Retina (tissue), 1 donor: ENCODE measurements around the gene PPM1L.

Experiments
- DNase-seq: peaks from one replicate; pipeline ENCODE4 v3.0.0-alpha.2; 2016

PPM1L gene

DNA sequence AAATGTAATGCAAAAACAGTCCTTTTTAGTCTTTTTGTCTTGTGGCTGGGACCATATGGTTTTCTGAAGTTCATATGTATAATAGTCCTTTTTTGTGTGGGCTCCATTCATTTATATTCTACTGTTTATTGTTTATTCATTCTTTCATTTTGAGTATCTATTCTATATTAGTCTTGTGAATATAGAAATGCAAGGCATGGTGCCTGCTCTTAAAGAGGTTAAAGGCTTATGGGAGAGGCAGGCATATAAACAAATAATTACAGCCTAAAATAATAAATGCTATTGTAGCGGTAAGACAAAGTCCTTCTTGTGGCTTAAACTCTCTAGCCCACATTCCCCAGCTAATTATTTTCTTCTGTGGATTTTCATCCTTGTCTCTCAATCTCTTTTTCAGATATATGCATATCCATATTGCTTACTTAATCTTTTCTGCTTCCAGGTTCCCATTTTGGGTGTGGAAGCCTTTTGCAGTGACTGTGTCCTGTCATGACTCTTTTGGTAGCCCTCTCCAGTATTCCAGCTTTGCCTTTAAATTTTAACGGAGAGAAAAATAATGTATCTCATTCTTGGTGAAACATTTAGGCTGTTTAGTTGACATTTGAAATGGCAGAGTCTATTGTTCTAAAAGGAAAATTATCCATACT is 101.6 kb downstream of the PPM1L start:
- DNase-seq: no peak

DNA sequence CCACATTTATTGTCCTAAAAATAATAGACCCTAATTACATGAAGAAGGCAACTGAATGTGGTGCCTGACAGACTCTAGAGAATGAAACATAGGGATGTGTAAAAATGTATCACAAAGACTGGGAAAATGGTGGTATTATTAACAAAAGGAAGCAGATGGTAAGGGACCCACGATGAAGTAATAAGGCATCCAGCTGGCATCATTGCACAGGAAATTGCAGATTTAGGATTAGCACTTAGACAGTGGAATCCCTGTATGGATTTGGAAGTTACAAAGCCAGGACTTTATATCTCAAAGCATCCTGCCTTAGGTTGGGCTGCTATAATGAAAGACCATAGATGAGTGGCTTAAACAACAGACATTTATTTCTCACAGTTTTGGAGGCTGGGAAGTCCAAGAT is 104.3 kb downstream of the PPM1L start:
- no peak for DNase-seq

- DNase-seq: no peak
Measured at GRCh38 chr3:160869825-160870224, 113.8 kb downstream of the PPM1L start.

- DNase-seq: no peak
Measured at GRCh38 chr3:160870327-160870726, 114.3 kb downstream of the PPM1L start.

DNA sequence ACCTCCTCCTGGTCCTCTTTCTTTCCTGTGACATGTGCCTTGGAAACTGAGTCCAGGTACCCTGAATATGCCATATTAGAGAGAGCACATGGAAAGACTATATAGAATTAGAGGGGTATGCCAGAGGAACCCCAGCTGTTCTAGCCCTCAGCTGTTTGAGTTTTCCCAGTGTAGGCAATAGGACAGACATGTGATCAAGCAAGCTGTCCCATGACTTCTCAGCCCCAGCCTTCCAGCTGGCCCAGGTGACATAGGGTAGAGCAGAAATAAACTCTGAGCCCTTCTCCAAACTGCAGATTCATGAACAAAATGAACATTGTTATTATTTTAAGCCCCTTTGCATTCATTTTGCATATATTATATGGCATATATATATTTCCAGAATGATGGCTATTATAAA is 118.7 kb downstream of the PPM1L start:
- no peak for DNase-seq

GRCh38 chr3:160876643-160877042 is 120.6 kb downstream of the PPM1L start:
- DNase-seq: no peak

GRCh38 chr3:160879859-160880258 is 123.8 kb downstream of the PPM1L start:
- no peak for DNase-seq

DNA sequence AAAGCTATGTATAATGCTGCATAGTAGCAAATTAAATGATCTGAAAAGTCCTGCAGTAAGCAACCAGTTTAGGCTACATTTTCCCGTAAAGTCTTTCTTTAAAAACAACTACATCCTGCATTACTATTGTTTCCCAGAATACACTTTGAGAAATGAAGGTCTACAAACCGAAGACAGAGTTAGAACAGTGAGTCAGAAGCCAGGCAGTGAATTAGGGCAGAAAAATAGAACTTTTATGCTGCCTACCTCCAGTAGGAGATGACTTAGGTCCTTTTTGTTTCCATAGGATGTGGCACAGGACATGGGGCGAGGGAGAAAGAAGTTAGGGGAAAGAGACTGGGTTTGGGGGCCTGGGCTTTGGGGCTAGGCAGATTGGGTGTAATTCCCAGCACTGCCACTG is 127.3 kb downstream of the PPM1L start:
- DNase-seq: no peak

DNA sequence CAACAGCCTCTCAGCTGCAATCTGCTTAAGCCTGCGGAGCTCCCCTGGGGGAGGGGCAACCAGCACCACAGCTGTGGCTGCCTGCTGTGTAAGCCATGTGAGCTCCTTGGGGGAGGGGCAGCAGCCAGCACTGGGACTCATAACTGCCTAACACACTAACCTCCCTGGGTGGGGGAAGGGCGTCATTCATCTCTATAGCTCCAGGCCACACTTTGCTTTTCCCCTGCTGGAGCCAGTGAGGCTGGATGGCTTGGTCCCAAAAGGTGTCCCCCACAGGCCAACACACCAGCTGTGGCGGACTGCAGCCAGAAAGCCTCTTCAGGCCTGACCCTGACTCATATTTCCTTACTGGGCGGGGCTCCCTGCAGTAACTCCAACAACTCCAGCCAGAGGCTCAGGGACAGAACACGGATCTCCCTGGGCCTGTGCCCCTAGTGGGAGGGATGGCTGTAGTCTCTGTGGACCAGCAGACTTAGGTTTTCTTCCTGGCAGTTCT is 129.8 kb downstream of the PPM1L start:
- DNase-seq: peak; percentile 67

DNA sequence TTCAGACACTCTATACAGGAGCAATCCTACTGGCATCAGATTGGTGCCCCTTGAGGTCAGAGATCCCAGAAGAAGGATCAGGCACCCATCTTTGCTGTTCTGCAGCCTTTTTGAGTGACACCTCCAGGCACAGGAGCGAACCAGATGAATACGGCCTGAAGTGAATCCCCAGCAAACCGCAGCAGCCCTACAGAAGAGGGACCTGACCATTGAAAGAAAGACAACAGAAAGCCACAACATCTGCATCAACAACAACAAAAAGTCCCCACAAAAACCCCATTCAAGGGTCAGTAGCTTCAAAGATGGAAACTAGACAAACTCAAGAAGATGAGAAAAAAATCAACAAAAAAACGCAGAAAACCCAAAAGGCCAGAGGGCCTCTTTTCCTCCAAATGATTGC is 130.4 kb downstream of the PPM1L start:
- no peak for DNase-seq

DNA sequence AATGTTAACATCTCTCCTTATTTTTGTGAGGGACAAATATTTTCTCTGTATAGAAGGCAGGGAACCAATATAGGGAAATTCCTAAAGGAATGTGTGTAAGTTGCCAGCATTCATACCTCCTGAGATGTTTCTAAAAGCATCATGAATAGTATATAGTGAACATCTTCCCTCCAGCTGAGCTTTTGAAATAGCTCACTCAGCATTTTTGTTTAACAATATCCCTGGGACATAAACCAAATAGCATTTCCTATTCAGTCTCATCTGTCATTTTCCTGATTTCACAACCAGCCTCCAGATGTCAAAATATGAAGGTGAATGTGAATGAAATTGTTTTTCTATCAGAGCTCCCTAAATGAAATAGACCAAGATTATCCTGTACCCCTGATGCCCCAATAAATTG is 137.2 kb downstream of the PPM1L start:
- no peak for DNase-seq

GRCh38 chr3:160904691-160905090 is 148.7 kb downstream of the PPM1L start:
- no peak for DNase-seq

GRCh38 chr3:160906646-160907045 is 150.6 kb downstream of the PPM1L start:
- DNase-seq: no peak

GRCh38 chr3:160909917-160910316 is 153.9 kb downstream of the PPM1L start:
- no peak for DNase-seq

- no peak for DNase-seq
Measured at GRCh38 chr3:160911411-160911810, 155.4 kb downstream of the PPM1L start.

DNA sequence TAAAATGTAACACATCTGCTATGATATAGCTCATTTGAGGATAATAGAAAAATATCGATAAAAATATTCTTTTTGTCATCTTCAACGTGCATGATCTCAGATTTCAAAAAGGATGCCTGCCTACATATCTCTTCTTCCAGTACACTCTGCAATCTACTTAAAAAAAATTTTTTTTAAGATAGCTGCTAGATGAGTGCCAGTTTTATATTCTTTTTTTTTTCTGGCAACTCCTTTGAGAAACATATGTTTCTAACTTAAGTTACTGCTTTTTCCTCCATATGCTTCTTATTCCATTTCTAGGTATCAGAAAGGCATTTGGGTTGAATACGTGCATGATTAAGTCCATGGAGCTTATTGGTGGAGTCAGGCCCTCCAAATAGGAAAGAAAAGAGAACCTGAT is 160.4 kb downstream of the PPM1L start:
- no peak for DNase-seq

GRCh38 chr3:160919942-160920341 is 163.9 kb downstream of the PPM1L start:
- DNase-seq: peak; percentile 25

DNA sequence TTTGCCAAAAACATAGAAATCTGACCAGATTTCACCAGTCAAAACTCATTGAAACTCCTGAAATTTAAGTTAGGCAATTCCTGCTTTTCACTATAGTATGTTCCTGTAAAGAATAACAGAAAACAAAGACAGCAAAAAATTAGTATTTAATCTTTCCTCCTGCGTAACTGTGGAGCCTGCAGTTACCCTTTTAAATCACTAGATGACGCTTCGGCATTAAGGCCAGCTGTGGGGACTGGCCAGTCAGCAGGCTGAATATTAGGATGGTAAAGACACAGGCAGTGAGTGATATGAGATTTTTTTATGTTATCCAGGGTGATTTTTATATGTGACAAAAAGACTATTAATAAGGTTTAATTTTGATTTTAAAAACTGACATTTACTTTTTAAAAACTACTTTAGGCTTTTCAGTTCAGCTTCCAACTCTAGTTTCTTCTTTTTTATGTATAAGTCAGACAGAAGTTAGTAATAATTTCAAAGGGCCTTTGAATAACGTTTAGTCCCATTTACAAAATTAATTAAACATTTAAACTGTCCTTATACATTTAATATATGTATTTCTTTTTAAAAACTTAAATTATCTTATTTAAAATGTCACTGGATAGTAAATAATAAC is 165.1 kb downstream of the PPM1L start:
- DNase-seq: peak; percentile 30

GRCh38 chr3:160924776-160925175 is 168.7 kb downstream of the PPM1L start:
- no peak for DNase-seq

DNA sequence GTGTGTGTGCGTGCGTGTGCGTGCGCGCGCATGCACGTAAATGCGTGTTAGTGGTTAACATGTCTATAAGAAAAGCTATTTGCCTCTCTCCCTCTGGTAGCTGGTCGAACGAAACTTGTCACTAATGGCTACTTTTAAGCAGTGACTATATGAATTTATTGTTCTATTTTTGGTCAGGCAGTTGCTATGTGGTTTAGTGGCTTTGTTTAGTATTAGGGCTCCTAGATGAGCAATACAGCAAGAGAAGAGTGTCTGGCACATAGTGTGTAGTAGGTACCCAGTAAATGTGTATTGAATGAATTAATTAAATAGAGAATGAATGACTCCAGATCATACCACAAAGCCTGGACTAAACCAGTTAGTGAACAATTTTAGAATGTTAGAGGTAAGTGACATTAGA is 171.6 kb downstream of the PPM1L start:
- DNase-seq: no peak

DNA sequence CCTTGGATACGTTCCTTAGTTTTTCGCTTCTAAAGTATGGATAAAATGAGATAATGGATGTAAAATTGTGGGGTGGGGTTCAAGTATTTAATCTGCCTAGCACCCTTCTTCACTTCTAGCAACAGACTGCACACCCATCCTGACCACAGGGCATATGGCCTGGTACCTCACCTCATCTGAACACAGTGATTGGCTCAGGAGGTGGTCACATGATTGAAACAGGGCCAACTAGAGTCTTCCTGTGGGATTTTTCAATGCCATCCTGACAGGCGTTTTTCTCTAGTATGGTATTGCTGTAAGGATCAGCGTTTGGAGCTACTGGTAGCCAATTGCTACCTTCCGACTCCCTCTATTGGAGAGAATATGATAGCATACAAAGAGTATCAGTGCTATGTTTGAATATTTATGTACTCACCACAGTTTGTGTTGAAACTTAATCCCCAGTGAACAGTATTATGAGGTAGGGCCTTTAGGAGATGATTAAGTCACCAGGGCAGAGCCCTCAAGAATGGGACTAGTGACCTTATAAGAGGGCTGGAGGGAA is 172.2 kb downstream of the PPM1L start:
- DNase-seq: no peak

DNA sequence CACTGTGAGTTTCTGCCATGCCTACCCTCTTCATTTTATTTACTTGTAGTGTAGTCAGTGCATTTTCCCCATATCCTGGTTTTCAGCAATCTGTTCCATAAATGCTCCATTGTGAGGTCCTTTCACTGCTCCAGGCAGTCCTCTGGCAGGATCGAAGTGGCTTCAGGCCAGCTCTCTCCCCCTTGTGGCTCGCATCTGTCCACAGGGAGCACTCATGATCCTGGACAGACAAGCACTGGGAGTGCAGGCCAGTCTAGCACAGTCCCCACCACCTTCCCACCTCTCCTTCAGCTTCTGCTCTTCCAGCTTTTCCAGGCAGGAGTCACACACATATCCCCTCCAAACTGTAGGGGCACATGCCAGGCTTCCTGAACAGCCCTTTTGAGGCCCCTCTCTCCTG is 173.6 kb downstream of the PPM1L start:
- DNase-seq: peak; percentile 12

DNA sequence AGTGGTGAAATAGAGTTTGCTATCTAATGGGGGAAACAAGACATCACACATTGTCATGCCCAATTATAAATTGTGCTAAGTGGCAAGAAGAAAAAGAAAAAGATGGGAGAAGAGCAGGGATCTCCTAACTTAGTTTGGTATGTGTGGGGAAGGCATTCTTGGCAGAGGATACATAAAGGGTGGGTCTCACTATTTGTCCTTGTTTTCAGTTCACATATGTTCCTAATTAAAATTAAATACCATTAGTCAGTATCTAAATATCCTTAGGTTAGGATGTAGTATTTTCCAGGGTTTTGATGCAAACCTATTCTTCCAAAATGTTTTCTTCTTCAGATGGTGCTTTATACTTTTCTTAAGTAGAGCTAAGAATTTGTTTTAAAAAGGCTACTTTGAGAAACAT is 175.4 kb downstream of the PPM1L start:
- no peak for DNase-seq

- DNase-seq: no peak
Measured at GRCh38 chr3:160935413-160936095, 179.5 kb downstream of the PPM1L start.
